ENCODE results near the gene FAIM2.

GRCh38 chr12:49892084-49892731, 11.5 kb downstream of the FAIM2 start:
- TF ChIP-seq POLR2AphosphoS5 (IDR thresholded peaks at IDR 0.05) (no peak), EP300 (conservative IDR thresholded peaks at IDR 0.05; ENCODE audit: poor library complexity, severe bottlenecking) (no peak), SMC3 (conservative IDR thresholded peaks at IDR 0.05; ENCODE audit: poor library complexity) (no peak), CTCF (IDR thresholded peaks at IDR 0.05; ENCODE audit: poor library complexity, severe bottlenecking) (no peak), EZH2 (IDR thresholded peaks at IDR 0.05; ENCODE audit: borderline replicate concordance, insufficient read depth, low read length, poor library complexity, severe bottlenecking) (no peak), RAD21 (conservative IDR thresholded peaks at IDR 0.05) (no peak), MXI1 (conservative IDR thresholded peaks at IDR 0.05; ENCODE audit: poor library complexity, severe bottlenecking) (no peak), TAF1 (IDR thresholded peaks at IDR 0.05; ENCODE audit: low read depth) (no peak)

Measured in neural cell (in vitro differentiated cells).